GM21619 (cell line): ENCODE results near the gene DERL3.
"Not testable (repeated sequence)": the region's sequence is repeated elsewhere in the genome, so short reads cannot be mapped to it uniquely, and the experiment has no call there.

Experiments used
- ATAC-seq: cut with Tn5 transposase; IDR thresholded peaks from one replicate; pipeline ENCODE4 v1.9.1; 2021; ENCODE audit not compliant: unreplicated experiment

Gene DERL3

DNA sequence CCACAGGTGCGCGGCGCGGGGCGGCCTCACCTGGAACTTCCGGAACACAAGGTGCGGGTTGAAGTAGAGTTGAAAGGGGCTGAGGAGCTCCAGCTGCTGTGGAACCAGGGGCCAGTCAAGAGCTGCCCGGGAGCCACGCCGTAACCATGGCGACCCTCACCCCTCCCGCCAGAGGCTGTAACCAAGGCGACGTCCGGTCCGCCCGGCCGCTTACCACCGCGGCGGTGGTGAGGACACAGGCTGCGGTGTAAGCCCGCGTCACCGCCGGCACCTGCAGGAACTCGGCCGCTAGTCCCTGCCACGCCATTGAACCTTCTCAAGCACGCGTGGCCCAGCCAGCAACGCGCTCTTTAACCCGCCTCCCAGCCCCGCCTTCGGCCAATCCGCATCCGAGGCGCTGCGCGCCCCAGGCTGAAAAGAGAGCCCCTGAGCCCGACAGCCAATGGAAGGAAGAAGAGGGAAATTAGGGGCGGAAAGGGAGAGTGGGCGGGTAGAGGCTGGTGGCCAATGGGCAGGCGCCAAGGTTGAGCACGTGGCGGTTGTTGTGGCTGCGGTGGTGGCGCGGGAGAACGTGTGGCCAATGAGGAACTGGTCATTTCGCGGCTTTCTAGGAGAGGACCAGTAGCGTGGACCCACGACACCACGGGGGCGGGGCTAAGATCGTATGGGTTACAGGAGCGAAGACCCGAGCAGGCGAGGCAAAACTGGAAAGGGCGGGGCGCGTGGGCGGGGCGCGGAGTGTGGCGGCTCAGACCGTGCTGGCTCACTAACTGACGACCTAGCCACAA is at the start of gene DERL3:
Gene DERL3, minus strand, starts transcription at position 326 of the 788 bp plus-strand sequence. Its CDS starts 19 bp downstream, at position 307.
- ATAC-seq, result peak; percentile 72

DNA sequence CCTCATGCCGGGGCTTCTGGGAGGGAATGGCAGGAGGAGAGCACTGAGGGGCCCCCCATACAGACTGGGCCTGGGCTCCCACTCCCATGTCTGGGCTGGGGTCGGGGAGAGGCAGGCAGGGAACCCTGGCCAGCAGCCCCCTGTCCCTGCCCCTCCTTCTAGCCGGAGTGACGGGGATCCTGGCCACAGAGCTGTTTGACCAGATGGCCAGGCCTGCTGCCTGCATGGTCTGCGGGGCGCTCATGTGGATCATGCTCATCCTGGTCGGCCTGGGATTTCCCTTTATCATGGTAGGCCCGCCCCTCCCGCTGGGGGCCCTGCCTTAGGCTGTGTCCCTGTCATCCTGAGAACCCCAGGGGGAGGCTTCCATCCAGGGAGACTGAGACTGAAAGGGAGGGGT is 45.3 kb upstream of the DERL3 start:
- no peak for ATAC-seq

DNA sequence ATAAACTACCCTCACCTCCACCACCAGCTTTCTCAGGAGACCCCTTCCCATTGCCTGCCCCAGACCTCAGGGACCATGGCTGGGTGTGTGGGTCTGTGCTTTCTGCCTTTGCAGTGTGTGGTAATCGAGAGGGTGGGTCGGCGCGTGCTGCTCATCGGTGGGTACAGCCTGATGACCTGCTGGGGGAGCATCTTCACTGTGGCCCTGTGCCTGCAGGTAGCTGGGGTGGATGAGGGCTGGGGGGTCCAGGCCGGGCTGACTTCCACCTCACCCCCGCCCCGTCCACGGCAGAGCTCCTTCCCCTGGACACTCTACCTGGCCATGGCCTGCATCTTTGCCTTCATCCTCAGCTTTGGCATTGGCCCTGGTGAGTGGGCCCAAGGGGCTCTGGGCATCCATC is 44.9 kb upstream of the DERL3 start:
- no peak for ATAC-seq

DNA sequence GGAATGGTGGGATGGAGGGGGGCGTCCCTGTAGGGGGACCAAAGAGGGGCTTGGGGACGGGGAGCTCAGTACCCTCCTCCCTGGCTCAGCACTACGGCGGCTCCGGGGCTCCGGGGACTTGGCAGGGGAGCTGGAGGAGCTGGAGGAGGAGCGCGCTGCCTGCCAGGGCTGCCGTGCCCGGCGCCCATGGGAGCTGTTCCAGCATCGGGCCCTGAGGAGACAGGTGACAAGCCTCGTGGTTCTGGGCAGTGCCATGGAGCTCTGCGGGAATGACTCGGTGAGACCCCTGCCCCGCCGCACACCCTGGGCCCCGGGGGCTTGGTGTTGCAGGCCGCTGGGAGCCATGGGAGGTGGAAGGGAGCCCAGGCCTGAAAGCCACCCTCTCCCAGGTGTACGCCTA is 43.6 kb upstream of the DERL3 start:
- ATAC-seq, result no peak

DNA sequence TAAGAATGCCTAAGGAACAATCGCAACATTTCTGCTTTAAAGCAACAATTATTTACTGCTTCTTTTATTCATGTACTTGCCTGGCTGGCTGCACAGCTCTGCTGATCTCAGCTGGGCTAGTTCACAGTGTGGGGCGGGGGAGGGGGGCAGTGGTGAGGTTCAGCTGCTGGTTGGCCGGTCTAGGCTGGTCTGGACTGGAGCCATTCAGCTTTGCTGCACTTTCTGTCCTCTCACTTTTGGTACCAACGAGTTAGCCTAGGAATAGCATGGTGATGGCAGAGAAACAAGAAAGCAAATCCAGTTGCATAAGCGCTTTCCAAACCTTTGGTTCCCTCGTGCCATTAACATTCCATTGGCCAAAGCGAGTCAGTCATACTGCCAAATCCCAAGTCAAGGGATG is 39.4 kb upstream of the DERL3 start:
- no peak for ATAC-seq

DNA sequence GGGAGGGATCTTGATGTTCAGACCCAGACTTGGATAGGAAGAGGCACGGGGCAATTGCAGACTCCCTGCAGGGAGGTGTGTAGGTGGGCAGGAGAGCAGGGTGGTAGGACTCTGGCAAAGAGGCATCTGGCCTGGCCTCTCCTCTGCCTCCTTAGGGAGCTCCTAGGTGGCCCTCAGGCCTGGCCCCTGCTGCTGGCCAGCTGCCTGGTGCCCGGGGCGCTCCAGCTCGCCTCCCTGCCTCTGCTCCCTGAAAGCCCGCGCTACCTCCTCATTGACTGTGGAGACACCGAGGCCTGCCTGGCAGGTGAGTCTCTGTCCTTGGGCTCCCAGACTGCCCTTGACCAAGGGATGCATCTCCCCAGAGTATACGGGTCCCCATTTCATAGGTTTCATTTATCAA is 38.8 kb upstream of the DERL3 start:
- no peak for ATAC-seq

DNA sequence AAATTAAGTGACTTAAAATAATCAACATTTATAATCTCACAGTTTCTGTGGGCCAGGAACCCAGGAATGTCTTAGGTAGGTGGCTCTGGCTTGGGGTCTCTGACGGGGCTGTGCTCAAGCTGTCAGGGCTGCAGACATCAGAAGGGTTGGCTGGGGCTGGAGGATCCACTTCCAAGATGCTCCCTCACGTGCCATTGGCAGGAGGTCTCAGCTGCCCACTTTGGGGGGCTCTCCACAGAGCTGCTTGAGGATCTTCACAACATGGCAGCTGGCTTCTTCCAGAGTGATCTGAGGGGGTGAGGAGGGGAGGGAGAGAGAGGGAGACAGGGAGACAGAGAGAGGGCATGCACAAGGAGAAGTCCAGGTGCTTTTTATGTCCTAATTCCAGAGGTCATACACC is 37.0 kb upstream of the DERL3 start:
- ATAC-seq, result no peak

DNA sequence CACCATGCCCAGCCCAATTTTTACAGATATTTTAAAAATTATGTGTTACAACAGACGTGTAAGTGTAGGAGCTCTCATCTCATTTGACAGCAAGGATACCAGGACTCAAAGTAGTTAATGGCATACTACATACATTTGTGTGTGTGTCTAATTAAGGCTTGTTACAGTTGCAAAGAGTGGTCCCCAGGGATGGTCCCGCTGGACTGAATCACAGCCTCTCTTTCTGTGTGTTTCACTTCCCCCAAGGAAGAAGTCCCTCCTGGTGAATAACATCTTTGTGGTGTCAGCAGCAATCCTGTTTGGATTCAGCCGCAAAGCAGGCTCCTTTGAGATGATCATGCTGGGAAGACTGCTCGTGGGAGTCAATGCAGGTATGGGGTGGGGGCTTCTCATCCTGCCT is 36.1 kb upstream of the DERL3 start:
- ATAC-seq, result no peak

DNA sequence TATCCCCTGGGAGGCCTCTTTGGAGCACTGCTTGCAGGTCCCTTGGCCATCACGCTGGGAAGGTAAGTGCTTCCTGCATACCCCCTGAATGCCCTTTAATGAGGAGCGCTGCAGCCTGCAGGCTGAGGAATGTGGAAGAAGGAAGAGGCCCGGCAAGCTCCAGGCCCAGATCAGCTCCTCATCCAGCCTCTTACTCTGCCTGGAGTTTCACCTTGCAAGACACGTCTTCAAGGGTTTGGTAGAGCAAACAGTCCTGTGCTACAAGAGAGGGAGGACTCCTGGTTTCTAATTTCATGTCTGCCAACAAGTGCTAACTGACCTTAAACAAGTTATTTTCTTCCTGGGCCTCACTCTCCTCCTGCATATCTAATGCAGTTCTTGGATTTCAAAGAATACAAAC is 29.8 kb upstream of the DERL3 start:
- no peak for ATAC-seq

DNA sequence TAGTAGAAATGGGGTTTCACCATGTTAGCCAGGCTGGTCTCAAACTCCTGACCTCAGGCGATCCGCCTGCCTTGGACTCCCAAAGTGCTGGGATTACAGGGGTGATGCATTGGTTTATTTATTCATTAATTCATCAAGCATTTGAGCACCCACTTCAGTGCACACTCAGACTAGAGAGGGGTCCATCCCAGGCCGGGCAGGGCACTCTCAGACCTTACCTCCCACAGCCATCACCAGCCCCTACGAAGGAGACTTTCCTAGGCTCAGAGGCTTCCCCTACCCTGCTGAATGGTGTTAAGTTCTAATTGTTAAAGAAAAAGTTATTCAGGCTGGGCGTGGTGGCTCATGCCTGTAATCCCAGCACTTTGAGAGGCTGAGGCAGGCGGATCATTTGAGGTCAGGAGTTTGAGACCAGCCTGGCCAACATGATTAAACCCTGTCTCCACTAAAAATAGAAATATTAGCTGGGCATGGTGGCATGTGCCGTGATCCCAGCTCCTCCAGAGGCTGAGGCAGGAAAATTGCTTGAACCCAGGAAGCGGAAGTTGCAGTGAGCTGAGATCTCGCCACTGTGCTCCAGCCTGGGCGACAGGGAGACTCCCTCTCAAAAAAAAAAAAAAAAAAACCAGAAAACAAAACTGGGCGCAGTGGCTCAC is 25.8 kb upstream of the DERL3 start:
- ATAC-seq, result not testable (repeated sequence)

DNA sequence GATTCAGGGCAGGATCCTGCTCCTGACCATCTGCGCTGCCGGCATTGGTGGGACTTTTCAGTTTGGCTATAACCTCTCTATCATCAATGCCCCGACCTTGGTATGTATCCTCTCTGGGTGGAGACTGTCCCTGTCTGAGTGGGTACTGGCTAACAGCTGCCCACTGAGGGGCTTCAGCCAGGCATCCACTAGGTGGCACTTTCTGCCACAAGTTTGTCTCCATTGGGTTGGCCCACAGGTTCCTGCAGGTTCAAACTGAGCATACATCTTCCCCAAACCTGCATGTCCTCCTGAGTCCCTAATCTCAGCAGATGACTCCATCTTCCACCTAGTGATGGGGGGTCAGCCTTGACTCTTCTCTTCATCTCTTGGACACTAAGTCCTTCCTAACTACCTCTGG is 23.3 kb upstream of the DERL3 start:
- ATAC-seq, result no peak

DNA sequence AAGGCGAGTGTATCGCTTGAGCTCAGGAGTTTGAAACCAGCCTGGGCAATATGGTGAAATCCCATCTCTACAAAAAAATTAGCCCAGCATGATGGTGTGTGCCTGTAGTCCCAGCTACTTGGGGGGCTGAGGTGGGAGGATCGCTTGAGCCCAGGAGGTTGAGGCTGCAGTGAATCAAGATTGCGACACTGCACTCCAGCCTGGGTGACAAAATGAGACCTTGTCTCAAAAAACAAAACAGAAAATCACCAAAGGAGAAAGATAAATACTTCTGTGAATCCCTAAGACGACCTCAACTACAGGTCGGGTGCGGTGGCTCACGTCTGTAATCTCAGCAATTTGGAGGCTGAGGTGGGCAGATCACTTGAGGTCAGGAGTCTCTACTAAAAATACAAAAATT is 21.4 kb upstream of the DERL3 start:
- ATAC-seq, result not testable (repeated sequence)

DNA sequence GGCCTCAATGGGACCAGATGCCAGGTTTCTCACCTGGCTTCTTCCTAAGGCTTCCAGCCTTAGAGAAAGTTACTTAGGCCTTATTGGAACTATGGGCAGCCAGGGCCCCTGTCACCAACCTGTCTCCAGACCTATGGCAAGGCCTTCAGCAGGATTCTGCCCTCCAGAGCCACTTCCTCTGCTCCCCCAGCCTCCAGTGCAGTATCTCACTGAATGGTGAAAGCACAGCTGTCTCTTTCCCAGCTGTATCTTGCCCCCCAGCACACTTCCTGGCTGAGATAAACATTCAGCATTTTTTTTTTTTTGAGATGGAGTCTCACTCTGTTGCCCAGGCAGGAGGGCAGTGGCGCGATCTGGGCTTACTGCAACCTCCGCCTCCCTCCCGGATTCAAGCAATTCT is 20.4 kb upstream of the DERL3 start:
- ATAC-seq, result no peak

DNA sequence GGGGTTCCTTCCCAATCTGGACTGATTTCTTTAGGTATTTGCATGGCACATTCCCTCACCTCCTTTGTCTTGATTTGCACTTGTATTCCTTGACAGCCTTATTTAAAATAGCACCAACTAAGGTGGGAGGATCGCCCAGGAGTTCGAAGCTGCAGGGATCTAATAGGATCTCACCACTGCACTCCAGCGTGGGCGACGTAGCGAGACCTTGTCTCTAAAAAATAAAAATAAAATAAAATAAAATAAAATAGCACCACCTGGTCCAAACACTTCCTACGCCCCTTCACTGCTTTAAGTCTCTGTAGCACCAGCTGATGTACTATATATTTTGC is 19.6 kb upstream of the DERL3 start:
- no peak for ATAC-seq

DNA sequence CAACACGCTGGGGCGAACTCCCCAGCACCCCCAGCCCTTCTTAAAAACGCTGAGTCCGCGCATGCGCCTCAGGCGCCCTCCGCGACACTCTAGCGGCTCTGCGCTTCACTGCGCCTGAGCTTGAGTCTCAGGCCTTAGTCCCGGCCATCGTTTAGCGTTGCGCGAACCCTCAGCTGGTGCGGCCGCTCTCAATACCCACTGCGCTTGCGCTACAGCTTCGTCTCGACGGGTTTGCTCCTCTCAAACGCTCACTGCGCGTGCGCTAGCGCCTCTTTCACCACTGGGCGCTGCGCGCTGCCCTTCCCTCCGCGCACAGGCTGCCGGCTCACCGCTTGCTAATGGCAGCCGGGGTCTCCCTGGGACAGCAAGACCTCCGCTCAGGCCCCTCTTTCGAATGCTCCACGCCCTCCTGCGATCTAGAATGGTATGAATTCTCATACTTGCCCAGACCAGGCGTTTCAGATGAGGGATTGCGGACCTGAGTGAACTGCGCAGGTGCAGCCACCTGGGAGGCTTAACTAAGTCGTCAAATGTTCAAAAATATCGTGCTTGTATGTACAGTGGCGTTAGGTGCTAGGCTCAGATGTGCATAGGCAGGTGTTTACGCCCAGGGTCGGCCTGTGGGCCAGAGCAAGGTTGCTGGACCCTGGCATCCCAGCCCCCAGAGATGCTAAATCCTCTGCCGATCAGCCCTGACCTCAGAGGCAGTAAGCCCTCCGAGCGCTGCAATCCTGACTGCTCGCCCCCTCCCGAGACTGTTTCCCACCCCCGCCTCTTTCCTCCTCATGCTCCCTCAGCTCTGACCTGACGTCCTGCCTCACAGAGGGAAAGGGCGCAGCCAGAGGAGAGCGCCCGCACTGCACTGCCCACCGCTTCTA is 19.0 kb upstream of the DERL3 start, which contains the start of gene SLC2A11:
Gene SLC2A11, plus strand, starts transcription at position 270 of the 878 bp plus-strand sequence. Its CDS starts 125 bp downstream, at position 395.
- ATAC-seq, result peak; percentile 79

DNA sequence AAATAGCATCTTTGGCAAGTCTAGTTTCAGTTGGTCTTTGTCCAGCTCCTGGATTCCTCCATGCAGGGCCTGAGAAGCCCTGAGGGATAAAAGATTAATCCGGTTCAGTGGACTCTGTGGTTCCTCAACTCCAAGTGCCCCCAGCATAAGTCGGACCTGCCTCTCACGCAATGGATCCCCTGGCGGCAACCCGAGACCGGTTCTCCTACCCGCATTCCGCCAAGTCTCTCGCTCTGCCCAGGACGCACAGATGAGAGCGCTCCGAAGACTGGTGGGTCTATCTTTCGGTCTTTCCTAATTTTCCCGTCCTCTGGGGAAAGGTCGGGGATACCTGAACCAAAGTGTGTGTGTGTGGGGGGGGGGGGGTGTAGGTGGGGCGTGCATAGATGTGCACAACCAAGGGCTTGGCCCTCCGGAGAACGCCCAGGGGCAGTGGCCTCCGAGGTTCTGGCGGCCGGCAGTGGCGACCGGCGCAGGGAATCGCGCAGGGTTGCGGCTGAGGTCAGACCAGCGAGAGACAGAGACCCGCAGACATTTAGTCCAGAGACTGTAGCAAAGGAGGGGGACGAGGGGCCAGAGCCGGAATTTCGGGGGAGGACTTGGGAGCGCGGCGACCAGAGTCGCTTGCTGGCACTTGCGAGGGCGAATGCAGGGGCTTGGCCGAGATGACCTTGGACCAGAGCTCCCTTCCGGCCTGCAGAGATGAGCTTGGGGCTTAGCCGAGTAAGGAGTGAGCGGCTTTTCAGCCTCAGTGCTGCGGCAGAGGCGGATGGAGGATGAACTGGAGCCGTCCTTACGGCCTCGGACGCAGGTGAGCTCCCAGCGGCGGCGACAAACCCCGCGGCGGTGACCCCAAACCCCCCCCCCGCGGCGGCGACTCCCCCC is 18.2 kb upstream of the DERL3 start:
- peak; percentile 40 for ATAC-seq

DNA sequence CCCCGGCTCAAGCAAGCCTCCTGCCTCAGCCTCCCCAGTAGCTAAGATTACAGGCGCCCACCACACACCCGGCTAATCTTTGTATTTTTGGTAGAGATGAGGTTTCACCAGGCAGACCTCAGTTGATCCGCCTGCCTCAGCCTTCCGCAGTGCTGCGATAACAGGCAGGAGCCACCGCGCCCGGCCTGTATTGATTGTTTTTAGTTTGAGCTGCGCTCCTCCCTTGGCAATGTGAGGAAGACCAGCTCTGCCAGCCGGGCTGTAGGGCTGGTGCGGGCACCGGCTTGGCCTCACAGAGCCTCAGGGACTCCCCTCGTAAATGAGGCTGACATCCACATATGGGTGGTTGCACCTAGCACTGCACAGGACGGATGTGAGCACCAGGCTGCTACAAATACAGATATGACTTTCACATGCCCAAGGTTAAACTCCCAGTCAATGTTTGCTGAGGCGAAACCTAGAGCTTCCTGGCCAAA is 11.4 kb upstream of the DERL3 start:
- peak; percentile 74 for ATAC-seq

DNA sequence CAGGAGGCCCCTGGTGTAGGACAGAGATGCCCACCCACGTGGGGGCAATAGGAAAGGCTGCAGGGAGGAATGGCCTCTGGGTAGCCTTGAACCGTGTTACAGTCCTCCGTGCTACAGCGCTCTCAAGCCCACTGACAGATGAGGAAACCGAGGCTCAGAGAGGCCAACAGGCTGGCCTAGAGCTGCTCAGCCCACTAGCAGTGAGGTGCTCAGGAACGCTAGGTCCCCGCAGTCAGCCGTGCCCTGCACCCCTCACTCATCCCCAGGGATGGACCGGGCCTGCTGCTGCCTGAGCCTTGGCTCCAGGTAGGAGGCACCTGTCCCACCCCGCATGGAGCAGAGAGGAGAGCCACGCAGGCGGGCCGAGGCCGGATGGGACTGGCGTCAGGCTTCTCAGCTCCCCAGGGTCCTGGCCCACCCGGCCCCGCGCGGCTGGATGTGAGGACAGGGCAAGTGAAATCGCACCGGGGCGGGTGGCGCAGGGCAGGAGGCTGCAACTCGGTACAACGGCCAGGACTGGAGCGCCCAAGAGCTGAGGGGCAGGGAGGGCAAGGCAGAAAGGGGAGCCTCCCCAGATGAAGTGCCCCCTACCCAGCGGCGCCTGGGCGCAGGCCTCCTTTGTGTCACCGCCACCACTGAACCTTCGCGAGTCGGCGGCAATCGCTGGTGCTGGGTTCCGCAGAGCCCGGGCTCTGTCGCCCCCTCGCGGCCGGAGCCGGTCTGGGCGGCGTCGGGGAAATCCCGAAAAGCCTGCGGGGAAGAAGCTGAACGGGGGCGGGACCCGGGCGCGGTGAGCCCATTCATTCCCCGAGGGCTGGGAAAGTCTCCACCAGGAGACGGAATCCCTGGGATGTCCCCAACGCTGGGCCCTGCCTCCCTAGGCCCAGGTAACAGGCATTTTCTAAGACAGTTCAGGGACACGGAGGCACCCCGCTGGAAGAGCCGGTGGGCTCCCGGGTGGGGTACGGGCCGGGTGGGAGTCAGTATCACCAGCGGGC is 10.5 kb upstream of the DERL3 start:
- peak; percentile 40 for ATAC-seq
